AG09319 (cell line): ENCODE measurements around the gene PANK1.

ENCODE experiments used
- DNase-seq: peaks from one replicate; pipeline ENCODE4 v3.0.0-alpha.2; 2010; ENCODE audit warnings: low read depth; ENCODE audit errors: extremely low read depth
- TF ChIP-seq, protein P1 (sequence below): IDR thresholded peaks from 2 replicates; pipeline ENCODE4 v1.5.1; 2011; ENCODE audit warnings: low read depth, mild to moderate bottlenecking, inconsistent platforms, low read length, moderate library complexity

Gene PANK1

DNA sequence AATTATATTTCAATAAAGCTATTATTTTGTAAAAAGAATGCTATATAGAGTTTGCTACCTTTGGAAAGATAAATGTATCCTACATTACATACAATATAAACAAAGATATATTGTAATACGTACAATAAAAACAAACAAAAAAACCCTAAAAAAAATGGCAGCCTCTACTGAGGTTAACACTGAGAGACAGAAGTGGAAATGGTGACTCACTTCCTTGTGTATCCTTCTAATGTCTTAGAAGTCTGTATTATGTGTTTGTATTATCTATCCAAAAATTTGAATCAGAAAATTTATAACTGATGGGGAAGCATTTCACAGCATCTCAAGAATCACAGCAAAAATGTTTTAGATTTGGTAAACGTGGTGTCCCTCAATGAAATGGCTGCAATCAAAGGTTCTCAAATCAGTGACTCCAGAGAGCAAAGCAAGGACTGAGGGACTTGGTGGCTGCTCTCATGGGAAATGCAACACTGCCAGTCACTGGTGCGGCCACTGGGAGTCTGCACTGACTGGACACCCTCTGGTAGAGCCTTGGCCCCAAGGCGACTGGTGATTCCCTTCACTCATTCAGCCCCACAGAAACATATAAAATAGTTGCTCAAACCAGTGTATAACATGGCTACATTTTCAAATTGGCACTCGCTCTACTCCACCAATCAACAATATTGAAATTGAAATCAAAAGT lies 53.8 kb downstream of the PANK1 start:
- TF ChIP-seq, protein P1, sequence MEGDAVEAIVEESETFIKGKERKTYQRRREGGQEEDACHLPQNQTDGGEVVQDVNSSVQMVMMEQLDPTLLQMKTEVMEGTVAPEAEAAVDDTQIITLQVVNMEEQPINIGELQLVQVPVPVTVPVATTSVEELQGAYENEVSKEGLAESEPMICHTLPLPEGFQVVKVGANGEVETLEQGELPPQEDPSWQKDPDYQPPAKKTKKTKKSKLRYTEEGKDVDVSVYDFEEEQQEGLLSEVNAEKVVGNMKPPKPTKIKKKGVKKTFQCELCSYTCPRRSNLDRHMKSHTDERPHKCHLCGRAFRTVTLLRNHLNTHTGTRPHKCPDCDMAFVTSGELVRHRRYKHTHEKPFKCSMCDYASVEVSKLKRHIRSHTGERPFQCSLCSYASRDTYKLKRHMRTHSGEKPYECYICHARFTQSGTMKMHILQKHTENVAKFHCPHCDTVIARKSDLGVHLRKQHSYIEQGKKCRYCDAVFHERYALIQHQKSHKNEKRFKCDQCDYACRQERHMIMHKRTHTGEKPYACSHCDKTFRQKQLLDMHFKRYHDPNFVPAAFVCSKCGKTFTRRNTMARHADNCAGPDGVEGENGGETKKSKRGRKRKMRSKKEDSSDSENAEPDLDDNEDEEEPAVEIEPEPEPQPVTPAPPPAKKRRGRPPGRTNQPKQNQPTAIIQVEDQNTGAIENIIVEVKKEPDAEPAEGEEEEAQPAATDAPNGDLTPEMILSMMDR, result no peak
- no peak for DNase-seq

DNA sequence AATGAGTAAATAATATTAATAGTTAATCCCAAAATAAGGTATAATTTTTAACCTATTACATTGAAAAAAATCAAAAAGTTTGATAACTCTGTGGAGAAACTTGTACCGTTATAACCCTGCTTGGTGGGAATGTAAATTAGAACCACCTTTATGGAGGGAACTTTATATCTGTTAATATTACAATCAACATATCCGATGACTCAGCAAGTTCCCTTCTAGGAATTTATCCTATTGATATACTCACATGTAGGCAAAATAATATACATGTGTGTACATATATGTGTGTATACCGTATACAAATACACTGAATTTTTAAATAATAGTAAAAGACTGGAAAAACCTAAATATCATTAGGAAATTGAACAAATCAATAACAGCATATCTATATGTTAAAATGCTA lies 54.7 kb downstream of the PANK1 start:
- no peak for DNase-seq
- TF ChIP-seq, protein P1, result no peak

DNA sequence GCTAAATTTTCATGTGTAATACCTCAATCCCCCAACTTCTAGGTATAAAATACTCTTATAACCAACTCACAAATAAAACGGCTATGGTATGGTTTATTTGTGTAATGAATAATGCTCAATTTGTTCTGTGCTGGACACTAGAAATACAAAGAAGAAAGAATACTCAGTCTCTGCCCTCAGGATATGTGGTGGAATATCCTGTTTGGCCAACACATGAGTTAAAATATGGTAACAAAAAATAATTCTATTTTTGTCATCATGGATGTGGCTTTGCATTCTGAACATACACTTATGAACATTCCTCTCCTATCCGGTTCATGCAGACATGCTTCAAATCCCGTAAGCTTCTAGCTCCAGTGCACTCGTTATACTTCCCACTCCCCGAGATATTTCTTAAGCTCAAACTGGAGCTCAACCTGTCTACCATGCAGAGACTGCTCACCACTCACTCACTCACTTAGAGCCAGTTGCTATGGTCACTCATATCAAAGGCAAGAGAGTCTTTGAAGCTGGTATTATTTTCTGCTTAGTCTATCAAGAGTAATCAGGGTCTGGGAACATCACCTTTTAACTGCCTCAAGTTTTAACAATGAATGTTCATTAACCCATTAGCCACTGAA lies 55.8 kb downstream of the PANK1 start:
- DNase-seq, result no peak
- TF ChIP-seq, protein P1, result no peak

DNA sequence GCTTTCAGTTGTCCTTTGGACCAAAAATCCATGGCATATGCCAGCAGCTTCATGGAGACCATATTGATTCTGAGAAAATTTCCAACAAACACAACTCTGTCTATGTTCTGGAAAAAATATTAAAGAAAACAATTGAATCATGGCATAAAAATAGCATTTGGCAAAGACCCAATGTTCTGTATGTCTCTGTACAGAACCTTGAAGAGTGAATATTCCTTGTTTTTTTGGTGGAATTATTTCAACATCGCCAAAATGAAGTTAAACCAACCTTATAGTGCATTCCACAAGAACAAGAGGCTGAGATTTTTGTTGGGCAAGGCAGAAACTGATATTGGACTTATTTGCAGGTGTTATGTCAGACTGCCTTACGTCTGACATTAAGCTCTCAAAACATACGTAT lies 56.4 kb downstream of the PANK1 start:
- TF ChIP-seq, protein P1, result no peak

DNA sequence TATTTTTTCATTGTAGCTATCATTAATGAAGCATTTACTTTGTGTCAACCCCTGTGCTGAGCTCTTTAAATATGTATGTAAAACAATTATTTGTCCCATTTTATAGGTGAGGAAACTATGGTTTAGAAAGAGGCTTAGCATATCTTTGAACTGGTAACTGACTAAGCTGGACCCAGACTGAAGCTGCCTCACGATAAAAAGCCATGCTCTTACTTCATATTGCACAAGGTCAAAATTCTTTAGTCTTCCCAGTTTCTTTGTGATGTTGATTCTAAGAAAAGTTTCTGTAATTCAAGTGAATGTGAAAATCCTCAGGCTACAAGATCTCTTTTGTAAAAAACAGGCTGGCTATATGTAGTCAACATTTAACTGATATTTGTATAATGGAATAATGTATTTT lies 63.0 kb downstream of the PANK1 start:
- no peak for DNase-seq
- TF ChIP-seq, protein P1, result no peak

More for the DNA sequence above, 56.4 kb downstream of the PANK1 start:
- DNase-seq, result no peak

DNA sequence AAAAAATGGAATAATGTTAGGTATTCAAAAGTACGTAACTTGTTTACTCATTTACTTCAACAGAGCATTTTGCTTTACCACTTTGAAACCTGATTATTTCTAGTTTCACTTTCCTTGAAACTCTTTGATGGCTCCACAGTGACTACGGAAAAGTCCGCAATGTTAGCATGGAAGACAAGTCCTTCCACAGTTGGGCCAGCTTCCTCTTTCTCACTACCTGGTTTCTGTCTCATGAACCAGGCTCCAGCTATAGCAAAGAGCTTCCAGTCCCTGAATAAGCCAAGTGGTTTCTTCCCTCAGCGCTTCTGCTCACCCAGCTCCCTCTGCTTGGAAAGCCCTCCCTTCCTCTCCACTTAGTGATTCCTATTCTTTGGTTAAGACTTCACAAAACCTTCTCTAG lies 64.8 kb downstream of the PANK1 start:
- DNase-seq, result no peak
- TF ChIP-seq, protein P1, result no peak

DNA sequence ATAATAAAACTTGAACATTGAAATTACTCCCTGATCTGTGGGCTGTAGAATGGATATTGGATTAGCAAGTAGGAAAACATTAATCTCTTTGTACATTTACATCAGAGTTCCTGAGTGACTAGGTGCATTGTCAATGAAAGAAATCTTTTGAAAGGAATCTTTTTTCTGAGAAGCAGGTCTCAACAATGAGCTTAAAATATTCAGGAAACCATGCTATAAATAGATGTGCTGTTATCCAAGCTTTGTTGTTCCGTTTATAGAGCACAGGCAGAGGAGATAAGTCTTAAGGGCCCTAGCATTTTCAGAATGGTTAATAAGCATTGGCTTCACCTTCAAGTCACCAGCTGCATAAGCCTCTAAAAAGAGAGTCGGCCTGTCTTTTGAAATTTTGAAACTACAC lies 68.3 kb downstream of the PANK1 start:
- no peak for DNase-seq
- TF ChIP-seq, protein P1, result no peak
